ENCODE data around the gene KCNJ6.

KCNJ6 gene

GRCh38 chr21:37803101-37803651 is 113.1 kb downstream of the KCNJ6 start:
- TF ChIP-seq CTCF (IDR thresholded peaks at IDR 0.05; ENCODE audit: poor library complexity, severe bottlenecking) = no peak
- Histone ChIP-seq H3K9me3 (ENCODE audit: severe bottlenecking) (no peaks in the 10 kb centered on the region), H3K4me1 (ENCODE audit: insufficient read depth, poor library complexity, severe bottlenecking) (no peaks in the 10 kb centered on the region), H3K27ac (ENCODE audit: poor library complexity, severe bottlenecking) (no peak overlapping the region), H3K4me3 (ENCODE audit: severe bottlenecking) (no peak overlapping the region), H3K36me3 (ENCODE audit: low read depth) (no peaks in the 10 kb centered on the region), H3K27me3 (ENCODE audit: insufficient read depth, poor library complexity, severe bottlenecking) (no peaks in the 10 kb centered on the region)
- no peak for ATAC-seq (ENCODE audit: low read depth)
- DNase-seq (ENCODE audit: low spot score) = no peak

- TF ChIP-seq CTCF (IDR thresholded peaks at IDR 0.05; ENCODE audit: poor library complexity, severe bottlenecking) = no peak
- Histone ChIP-seq H3K27me3 (ENCODE audit: insufficient read depth, poor library complexity, severe bottlenecking) (no peaks in the 10 kb centered on the region), H3K4me1 (ENCODE audit: insufficient read depth, poor library complexity, severe bottlenecking) (no peaks in the 10 kb centered on the region), H3K9me3 (ENCODE audit: severe bottlenecking) (no peaks in the 10 kb centered on the region), H3K36me3 (ENCODE audit: low read depth) (no peaks in the 10 kb centered on the region), H3K4me3 (ENCODE audit: severe bottlenecking) (no peak overlapping the region), H3K27ac (ENCODE audit: poor library complexity, severe bottlenecking) (no peak overlapping the region)
- no peak for DNase-seq (ENCODE audit: low spot score)
- ATAC-seq (ENCODE audit: low read depth) = no peak
These were observed 115.7 kb downstream of the KCNJ6 start for GRCh38 chr21:37800456-37801061.

- TF ChIP-seq CTCF (IDR thresholded peaks at IDR 0.05; ENCODE audit: poor library complexity, severe bottlenecking) = no peak
- H3K36me3 ChIP-seq (ENCODE audit: low read depth) = no peaks in the 10 kb centered on the region
- H3K9me3 ChIP-seq (ENCODE audit: severe bottlenecking) = no peaks in the 10 kb centered on the region
- H3K27me3 ChIP-seq (ENCODE audit: insufficient read depth, poor library complexity, severe bottlenecking) = no peaks in the 10 kb centered on the region
- H3K4me3 ChIP-seq (ENCODE audit: severe bottlenecking) = no peak overlapping the region
- DNase-seq (ENCODE audit: low spot score) (no peak), ATAC-seq (ENCODE audit: low read depth) (no peak)
- H3K27ac ChIP-seq (ENCODE audit: poor library complexity, severe bottlenecking) = no peak overlapping the region
- no peaks in the 10 kb centered on the region for H3K4me1 ChIP-seq (ENCODE audit: insufficient read depth, poor library complexity, severe bottlenecking)
These were observed 116.2 kb downstream of the KCNJ6 start for GRCh38 chr21:37800057-37800455.

DNA sequence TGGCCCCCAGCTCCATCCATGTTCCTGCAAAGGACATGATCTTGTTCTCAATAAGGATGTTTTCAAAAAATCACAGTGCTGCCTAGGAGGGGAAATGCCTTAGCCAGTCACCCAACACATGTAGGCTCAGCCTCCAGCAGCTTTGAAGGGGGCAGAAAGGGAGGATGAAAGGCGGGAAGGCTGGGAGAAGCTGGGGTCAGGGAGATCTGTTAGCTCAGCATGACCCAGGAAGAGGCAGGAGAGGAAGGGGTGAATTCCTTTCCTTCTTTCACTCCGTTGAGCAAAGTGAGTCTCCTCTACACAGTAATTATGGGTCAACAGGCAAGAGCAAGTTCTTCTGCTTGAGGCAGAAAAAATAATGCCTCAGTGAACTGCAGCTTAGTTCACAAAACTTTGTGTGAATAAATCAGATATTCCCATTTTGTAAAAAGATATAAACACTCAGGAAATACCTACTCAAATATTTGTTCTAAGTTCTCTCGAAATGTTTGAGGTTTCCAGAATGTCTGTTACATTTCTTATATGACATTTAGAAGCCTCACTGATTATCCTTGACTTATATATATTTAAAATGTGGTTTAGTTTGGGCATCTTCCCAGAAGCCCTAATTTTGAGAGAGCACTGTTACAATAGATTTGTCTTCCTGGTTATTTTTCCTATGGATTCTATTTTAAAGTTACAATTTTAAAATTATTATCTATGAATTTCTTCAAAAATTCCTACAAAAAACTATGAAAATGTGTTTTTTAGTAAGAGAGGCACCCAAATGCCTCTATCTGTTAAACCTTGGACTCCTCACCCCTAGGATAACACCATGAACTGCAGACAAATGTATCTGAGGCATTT is 116.8 kb downstream of the KCNJ6 start:
- no peaks in the 10 kb centered on the region for H3K36me3 ChIP-seq (ENCODE audit: low read depth)
- H3K4me1 ChIP-seq (ENCODE audit: insufficient read depth, poor library complexity, severe bottlenecking) = no peaks in the 10 kb centered on the region
- H3K27me3 ChIP-seq (ENCODE audit: insufficient read depth, poor library complexity, severe bottlenecking) = no peaks in the 10 kb centered on the region
- ATAC-seq (ENCODE audit: low read depth) (no peak), DNase-seq (ENCODE audit: low spot score) (no peak)
- no peaks in the 10 kb centered on the region for H3K9me3 ChIP-seq (ENCODE audit: severe bottlenecking)
- TF ChIP-seq CTCF (IDR thresholded peaks at IDR 0.05; ENCODE audit: poor library complexity, severe bottlenecking) = no peak
- no peak overlapping the region for H3K27ac ChIP-seq (ENCODE audit: poor library complexity, severe bottlenecking)
- no peak overlapping the region for H3K4me3 ChIP-seq (ENCODE audit: severe bottlenecking)

Data from RWPE2 (cell line).